Measurements from ENCODE around the gene UNC5C.
"Not testable (repeated sequence)": the region's sequence is repeated elsewhere in the genome, so short reads cannot be mapped to it uniquely, and the experiment has no call there.

UNC5C gene

DNA sequence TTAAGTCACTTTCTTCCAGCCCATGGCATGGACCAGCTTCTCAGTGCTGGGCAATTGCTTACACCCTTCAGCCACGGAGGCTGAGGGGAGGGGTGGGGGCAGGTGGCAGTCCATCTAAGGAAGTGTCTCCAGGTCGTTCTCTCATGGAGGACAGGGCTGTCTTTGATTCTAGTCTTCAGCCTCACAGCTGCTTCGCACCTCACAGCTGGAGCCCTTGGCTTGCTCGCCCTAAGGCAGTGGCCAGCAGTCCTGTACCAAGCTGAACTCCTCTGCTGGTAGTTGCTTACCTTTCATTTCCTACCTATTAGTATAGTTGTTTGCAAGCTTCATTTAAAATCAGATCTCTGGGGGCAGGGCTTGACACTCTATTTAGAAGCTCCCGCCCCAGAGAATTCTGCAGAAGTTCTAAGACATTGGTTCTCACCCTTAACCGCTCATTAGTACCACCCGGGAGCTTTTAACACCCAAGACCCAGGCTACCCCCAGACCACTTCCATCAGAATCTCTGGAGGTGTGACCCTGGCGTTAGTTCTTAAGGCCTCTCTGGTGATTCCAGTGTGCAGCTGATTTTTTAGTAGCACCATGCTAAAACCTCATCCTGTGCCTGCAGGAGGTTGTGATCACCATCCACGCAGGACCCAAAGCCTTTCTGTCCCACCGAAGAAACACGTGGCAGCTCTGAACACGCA lies 386.8 kb downstream of the UNC5C start:
- no peak for DNase-seq

DNA sequence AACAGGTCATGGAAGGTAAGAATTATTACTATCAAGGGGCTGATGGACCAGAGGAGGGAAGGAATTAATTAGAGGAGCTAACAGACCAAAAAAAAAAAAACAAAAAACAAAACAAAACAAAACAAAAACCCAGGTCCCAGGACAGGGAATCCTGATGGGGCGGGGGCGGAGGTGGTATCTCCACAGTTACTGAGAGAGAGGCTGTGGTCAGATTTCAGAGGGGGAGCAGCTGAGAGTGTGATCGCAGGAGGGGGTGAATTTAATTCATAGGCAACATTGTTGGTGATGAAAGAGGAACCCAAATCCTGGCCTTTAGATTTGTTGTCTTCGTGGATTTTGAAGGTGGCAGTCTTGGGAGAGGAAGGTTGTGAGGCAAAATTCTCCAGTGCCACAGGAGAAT lies 389.4 kb downstream of the UNC5C start:
- no peak for DNase-seq

DNA sequence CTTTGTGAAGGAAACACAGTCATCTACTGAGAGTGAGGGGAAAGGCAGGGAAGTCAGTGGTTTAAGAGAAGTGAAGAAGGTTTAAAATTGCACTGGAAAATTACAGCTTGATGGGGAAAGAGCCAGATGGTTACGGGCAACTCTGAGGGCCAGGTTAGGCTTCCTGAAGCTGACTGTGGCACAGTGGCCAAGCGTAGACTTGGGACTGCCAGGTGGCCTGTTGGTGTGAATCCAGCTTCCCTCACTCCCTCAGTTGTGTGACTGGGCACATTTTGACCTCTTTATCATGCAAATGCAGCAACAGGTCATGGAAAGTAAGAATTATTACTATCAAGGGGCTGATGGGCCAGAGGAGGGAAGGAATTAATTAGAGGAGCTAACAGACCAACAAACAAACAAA lies 390.1 kb downstream of the UNC5C start:
- DNase-seq: no peak

DNA sequence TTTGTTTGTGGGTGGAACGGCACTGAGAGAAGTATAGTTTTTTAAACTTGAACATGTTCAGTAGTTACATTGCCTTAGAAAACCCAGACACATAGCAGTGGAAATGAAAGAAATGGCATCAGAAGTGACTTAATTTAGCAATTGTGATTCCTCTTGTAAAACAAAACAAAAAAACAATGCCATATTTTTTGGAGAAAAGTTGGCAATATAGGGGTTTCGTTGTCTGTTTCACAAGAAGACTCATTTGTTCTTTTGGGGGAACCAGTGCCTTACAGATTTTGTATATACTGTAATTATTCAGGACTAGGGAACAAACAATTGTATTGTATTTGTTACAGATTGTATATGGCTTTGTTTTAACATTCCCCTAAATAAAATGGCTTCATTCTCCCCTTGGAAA lies 390.7 kb downstream of the UNC5C start:
- no peak for DNase-seq

DNA sequence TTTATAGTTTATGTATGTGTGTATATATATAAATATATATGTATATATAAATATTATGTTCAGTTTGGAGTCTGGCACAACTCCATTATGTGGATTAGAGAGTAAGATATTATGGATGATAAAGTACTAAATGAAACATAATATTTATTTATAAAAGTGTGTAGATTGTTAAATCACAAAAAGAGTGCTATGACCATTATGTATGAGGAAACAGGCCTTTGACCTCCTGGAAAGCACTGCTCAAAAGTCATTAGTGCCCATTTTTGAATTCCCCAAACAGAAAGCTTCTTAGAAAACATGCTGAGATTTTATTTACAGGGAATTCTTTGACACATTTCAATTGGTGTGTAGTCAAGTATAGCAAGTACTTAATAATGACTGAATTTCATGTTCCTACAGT lies 391.2 kb downstream of the UNC5C start:
- no peak for DNase-seq

DNA sequence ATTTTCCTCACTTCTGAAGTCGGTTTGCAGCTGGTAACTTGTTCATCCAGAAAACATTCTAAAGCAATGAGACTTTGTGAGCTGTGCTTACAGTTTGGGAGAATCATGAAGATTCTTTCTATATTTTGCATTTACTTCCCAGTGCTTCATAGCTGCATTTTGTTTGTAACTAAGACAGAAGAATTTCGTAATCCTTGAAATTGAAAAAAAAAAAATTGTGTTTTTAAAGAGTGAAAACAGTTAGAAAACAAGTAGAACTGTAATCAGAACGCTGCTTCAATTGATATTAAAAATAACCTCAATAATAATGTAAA lies 392.4 kb downstream of the UNC5C start:
- DNase-seq: no peak

DNA sequence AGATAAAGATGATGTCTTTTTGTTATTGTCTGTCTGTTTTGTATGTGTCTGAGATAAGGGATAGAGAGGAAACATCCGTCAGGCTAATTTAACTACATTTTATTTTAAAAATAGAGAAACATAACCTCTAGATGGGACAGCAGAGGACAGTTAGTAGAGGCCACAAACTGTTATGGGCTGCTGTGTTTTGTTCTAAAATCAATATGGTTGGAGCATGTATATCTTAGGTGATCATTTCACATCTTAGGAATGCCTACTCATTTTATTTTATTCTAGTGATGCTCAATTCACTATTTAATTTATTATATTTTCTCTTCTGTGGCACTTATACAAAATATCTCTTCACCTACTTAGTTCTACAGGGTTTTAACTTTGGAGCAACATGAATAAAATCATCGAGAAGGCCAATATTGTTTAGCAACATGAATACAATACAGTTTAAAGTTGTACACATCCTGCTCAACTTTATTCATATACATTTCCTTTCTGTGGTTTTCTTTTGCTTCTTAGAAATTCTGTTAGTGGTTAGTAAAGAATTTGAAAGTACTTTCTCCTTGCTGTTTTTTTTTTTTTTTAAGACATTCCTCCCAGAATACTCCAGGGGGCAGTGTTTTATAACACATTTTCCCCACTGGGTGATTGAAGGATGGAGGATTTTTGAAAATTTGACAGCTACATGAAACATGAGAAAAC lies 392.9 kb downstream of the UNC5C start:
- no peak for DNase-seq

DNA sequence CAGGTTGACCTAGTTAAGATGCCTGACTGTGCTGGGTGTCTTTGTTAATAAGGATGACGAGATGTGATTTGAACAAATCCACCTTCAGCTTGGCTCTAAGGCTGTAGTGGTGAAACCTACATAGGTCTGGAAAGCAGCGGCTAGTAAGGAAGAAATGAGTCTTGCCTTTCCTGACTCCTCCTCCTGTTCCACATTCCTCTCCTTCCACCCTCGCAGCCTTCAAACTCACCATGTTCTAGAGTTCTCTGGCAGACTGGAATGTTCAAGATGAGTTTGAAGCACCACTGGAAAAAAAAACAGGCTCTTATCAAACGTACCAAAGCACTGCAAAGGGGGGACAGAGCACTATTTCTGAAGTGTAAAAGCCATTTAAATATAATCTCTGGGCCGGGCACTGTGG lies 395.6 kb downstream of the UNC5C start:
- DNase-seq: no peak

DNA sequence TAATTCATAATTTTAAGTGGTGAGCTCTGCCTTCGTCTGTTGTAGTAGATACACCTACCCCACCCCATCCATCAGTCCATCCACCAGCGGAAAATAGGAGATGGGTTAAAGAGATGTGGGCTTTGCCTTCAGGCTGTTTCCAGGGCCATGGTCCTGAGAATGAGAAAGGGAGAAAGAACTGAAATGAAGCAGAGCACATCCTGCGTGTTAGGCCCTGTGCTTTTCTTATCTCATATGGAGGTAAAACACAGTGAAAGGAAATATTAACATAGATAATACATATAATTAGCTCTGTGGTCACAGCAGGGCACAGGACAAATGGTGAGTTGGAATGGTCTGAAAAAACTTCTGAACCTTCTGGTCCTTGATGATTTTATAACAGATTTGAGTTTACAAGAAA lies 397.5 kb downstream of the UNC5C start:
- no peak for DNase-seq

DNA sequence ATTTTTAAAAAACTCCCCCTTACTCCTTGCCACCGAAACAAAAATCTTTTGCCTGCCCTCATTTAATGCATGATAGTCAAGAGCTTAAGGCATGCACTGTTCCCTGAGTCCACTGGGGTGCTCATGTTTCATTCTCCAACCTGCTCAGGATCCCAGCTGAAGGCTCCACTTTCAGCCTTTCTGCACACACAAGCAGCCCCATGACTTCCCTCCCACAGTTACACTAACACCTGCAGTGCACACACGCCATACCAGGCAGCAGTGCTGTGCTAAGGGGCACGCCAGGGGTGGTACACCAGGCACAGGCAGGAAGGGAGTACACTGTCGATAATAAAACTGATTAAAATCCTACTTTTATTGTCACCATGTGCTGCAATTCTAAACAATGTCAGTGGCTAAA lies 405.8 kb downstream of the UNC5C start:
- no peak for DNase-seq

DNA sequence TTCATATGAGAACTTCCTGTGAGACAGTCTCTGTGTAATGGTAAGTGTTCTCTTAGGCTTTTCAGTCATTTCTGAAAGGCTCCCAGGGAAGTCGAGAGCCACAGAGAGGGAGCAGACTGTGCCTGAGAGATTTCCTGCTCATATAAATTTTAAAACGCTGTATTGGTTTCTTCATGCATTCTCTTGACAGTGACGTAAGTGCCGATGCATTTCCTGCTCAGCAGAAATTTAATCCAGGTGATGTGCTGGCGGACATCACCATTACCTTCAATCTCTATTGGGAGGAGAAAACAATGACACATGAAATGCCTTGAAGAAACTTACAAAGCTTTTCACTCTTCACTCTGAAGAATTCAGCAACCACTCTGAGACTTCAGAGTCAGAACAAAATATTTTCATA lies 407.4 kb downstream of the UNC5C start:
- DNase-seq: no peak

DNA sequence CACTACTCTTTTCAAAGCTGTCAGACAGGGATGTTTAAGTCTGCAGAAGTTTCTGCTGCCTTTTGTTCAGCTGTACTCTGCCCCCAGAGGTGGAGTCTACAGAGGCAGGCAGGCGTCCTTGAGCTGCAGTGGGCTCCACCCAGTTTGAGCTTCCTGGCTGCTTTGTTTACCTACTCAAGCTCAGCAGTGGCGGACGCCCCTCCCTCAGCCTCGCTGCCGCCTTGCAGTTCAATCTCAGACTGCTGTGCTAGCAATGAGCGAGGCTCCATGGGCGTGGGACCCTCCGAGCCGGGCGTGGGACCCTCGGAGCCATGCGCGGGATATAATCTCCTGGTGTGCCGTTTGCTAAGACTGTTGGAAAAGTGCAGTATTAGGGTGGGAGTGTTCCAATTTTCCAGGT lies 409.3 kb downstream of the UNC5C start:
- not testable (repeated sequence) for DNase-seq

DNA sequence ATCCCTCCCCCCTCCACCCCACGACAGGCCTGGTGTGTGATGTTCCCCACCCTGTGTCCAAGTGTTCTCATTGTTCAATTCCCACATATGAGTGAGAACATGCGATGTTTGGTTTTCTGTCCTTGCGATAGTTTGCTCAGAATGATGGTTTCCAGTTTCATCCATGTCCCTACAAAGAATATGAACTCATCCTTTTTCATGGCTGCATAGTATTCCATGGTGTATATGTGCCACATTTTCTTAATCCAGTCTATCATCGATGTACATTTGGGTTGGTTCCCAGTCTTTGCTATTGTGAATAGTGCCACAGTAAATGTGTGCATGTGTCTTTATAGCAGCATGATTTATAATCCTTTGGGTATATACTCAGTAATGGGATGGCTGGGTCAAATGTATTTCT lies 414.8 kb downstream of the UNC5C start:
- not testable (repeated sequence) for DNase-seq

DNA sequence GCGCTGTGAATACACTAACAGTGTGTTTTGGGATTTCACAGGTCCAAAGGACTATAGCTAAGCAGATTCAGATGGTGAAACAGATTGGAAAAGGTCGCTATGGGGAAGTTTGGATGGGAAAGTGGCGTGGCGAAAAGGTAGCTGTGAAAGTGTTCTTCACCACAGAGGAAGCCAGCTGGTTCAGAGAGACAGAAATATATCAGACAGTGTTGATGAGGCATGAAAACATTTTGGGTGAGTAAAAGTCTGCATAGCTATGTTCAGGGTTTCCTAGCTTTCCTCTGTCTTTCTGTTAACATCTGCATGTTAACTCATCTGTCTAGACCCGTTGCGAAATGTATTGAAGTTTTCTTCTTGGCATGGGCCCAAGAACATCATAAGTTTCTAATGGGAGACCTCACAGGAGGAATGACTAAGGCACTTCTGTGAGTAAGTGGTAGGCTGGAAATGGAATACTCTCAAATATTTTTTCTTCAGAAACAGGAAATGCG lies 418.9 kb downstream of the UNC5C start:
- no peak for DNase-seq

DNA sequence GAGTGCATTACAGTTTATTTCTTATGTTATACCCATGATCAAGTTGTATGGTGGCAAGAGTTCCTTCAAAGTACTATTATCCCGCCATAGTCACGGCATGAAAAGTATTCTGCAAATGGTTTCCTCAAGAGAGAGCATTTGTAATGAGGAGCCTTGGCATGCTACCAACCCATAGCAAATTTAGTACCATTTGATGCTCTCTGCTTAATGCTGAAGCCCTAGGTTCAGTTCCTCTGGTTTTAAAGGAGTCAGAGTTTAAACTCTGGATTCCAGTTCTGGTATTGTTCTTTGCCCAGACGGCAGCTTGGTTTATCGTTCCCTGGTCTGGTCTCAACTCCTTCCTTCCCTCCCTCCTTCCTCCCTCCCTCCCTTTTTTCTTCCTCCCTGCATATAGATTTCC lies 419.7 kb downstream of the UNC5C start:
- DNase-seq: no peak

DNA sequence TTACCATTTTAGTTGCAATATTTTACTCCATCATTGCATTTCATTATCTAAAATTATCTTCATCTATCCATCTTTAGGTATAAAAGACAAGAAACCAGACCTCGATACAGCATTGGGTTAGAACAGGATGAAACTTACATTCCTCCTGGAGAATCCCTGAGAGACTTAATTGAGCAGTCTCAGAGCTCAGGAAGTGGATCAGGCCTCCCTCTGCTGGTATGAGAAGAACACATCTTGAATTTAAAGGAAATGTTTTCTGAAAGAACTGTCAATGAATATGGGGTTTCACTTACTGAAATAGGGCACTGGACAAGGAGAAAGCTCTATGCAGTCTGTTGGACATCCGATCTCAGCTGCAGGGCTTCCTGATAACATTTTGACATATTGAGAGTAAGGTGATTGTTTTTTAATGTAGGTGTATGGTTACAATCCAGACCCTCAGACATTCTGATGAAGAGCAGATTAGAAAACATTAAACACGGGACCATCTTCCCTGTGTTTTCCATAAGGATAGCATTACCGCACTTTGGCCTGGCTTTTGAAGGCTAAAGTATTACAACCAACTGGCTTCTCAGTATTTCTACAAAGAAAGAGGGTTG lies 423.8 kb downstream of the UNC5C start:
- no peak for DNase-seq

DNA sequence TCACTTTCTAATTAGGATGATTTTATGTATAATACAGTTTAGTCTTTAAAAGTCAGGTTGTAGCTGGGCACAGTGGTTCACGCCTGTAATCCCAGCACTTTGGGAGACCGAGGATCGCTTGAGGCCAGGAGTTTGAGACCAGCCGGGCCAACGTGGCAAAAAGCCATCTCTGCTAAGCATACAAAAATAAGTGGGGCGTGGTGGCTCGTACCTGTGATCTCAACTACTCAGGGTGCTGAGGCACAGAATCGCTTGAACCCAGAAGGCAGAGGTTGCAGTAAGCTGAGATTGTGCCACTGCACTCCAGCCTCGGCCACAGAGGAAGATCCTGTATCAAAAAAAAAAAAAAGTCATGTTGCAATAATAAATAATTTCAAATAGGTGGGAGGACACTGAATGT lies 426.8 kb downstream of the UNC5C start:
- DNase-seq: no peak

DNA sequence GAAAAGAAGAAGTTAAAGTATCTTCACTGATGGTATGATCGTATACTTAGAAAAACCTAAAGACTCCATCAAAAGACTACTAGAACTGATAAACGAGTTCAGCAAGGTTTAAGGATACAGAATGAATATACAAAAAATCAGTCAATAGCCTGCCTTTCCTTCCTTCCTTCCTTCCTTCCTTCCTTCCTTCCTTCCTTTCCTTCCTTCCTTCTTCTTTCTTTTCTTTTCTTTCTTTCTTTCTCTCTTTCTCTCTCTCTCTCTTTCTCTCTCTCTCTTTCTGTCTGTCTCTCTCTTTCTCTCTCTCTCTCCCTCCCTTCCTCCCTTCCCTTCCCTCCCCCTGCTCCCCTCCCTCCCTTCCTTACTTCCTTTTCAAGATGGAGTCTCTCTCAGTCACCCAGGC lies 428.3 kb downstream of the UNC5C start:
- DNase-seq: no peak

DNA sequence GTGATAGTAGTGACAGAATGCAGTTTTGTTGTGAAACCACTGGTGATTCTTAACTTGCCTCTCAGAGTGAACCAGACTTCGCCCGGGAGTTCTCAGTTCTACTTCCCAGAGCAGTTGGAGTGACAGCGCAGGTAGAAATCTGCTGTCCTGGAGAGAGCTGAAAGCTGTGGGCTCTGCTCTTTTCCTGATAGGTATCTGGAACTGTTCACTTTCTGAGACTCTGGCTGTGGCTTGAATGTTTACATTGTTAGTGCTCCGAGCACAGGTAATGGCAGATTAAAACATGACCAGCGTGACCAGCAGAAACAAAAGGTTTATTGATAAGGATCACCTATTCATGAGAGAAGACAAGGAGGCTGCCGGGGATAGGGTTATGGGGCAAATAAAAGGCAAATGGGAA lies 430.3 kb downstream of the UNC5C start:
- no peak for DNase-seq

DNA sequence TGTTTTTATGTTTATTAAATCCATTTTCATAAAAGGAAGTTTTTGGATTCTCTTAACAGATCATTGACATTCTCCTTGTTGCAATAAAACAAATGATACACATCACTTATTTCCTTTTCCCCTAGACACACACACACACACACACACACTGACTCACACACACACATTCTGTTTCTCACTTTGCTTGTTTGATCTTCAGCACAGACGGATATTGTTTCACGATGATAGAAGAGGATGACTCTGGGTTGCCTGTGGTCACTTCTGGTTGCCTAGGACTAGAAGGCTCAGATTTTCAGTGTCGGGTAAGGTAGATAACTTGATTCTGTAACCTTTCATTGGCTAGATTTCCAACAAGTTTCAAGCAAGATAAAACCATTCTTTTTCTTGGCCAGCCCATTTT lies 434.3 kb downstream of the UNC5C start:
- no peak for DNase-seq

Measured in stimulated activated CD8-positive, alpha-beta memory T cell treated with anti-CD3 and anti-CD28 coated beads, Interleukin-4, amount 100 ng/mL, for 48 hours (primary cell).